Stimulated activated CD4-positive, alpha-beta T cell treated with anti-CD3 and anti-CD28 coated beads, Interleukin-2, amount 100 ng/mL, for 4 hours (primary cell): ENCODE measurements around the gene THSD4.
"Not testable (repeated sequence)": the region's sequence is repeated elsewhere in the genome, so short reads cannot be mapped to it uniquely, and the experiment has no call there.

Source experiments
- DNase-seq: peaks from one replicate; pipeline ENCODE4 v3.0.0-alpha.2; 2020; ENCODE audit warnings: low read depth

The THSD4 gene

GRCh38 chr15:71149646-71150557 is 34.6 kb downstream of the THSD4 start:
- no peak for DNase-seq

DNA sequence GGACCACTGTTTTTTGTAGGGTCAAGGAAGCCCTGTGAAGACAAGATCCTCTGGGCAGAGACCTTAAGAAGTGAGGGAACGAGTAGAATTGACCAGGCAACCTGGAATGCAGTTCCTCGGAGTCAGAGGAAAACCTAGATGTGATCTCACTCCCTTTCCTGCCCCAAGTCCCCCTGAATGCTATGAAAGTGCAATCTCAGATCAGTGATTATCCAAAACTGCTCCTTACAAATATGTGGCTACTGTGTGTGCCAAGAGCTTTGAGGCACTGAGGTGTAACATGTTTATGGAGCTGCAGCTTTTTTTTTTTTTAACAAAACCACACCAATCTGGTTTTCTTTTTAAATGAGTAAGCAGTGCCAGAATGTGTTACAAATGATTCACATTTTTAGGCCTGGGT is 35.8 kb downstream of the THSD4 start:
- DNase-seq, result no peak

- DNase-seq, result no peak
Observed at GRCh38 chr15:71152542-71152941, 37.3 kb downstream of the THSD4 start.

- no peak for DNase-seq
Observed at GRCh38 chr15:71153823-71154524, 38.7 kb downstream of the THSD4 start.

- DNase-seq, result no peak
Observed at GRCh38 chr15:71154607-71155200, 39.4 kb downstream of the THSD4 start.

DNA sequence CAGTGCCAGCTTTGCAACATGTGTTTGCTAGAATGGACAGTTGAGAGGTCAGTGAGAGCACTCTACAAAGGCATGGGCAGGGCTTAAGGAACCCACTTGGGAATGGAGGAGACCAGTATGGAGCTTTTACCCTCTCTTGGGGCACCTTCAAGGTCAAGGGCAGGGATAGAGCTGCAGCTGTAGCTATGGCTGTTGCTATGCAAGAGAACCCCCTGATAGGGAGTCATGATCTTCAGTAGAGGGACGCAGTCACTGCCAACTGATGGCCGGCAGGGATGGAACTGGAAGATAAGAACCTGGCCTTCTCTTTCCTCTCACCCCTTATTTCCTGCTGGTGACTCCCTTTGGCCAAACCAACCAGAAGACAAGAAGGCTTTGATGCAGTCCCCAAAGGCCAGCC is 40.3 kb downstream of the THSD4 start:
- no peak for DNase-seq

DNA sequence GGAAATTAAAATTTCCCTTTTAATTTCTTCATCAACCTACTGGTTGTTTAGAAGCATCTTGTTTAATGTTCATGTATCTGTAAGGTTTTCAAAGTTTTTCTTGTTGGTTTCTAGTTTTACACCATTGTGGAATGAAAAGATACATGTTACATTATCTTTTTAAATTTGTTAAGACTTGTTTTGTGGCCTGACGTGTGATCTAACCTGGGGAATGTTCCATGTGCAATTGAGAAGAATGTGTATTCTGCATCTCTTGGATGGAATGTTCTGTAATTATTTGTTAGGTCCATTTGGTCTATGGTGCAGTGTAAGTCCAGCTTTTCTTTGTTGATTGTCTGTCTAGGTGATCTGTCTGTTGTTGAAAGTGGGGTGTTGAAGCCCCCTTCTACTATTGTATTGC is 45.7 kb downstream of the THSD4 start:
- DNase-seq, result no peak

DNA sequence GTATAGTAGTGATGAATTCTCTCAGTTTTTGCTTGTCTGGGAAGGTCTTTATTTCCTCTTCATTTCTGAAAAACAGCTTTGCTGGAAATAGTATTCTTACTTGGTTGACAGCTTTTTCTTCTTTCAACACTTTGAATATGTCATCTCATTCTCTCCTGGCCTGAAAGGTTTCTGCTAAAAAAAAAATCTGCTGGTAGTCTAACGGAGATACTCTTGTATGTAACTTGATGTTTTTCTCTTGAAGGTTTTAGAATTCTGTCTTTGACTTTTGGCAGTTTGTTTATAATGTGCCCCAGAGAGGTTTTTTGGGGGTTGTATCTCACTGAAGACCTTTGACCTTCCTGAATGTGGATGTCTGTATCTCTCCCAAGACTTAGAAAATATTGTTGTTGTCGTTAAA is 47.0 kb downstream of the THSD4 start:
- DNase-seq, result no peak

DNA sequence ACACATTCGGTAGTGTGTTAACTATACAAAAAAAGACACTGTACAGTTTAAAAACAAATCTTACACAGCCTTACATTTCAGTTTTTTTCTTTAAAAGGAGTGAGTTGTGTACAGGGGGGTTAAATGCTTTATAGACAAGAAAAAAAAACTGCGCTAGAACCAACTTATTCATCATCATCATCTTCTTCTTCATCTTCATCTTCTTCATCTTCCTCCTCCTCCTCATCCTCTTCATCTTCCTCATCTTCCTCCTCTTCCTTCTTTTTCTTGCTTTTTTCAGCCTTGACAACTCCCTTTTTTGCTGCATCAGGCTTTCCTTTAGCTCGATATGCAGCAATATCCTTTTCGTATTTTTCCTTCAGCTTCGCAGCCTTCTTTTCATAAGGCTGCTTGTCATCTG is 49.3 kb downstream of the THSD4 start:
- DNase-seq, result not testable (repeated sequence)

DNA sequence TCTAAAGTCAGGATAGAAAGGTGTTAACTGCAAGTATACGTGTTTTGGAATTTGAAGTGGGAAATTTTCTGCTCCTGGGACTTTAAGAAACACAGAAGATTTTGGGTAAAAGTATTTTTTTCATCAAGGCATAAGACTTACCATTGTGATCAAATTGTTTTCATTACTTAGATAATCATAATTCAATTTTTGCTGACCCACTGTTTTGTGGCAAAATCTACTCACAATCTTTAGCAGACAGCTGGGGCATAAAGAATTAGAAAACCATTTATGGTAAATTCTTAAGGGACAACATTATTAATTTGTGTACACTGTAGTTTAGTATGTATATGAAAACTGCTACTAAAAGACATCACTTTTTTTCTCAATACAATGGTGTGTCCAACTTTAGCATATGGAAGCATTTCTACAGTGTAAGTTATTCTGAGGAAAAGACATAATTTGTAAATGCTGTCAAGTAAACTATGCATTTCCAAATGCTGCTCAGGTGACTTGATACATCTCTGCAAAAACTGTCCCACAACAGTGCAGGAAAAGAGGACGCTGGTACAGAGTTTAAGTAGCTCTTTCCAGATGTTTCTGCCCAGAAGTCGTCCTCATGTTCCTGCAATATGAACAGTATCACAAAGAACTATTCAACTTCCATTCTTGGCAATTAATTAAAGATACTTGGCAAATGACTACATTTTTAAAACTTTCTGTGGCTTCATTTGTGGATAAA is 52.3 kb downstream of the THSD4 start:
- DNase-seq, result no peak

DNA sequence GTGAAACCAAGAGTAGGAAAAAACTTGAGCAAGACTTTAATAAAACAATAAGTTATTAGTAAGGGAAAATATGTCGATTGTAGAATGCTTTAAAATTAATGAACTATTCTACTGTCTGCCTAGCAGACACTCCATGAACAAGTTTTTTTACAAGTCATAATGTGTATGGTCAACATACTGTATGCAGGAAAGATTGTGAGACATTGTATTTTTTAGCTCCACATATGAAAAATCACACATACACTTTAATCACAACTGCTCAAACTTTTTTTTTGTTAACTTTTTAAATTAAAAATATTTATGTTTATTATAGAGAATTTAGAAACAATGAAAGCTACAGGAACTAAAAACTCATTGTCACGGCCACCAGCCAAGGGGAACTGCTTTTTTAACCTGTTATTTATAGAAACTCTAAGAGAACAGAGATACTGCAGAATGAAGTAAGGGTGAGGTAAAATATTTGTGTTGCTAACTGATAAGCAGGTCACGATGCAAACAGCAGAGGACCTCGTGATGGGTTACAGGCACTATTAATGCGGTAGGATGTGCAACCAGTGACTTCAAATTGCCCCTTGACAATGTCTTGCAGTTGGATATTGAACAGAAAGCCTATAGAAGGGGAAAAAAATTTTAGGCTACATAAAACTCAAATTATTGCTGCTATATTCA is 53.0 kb downstream of the THSD4 start:
- DNase-seq, result no peak

- DNase-seq, result no peak
Observed at GRCh38 chr15:71170163-71170562, 54.9 kb downstream of the THSD4 start.

GRCh38 chr15:71171195-71171594 is 55.9 kb downstream of the THSD4 start:
- no peak for DNase-seq

- not testable (repeated sequence) for DNase-seq
Observed at GRCh38 chr15:71174360-71174759, 59.1 kb downstream of the THSD4 start.

- no peak for DNase-seq
Observed at GRCh38 chr15:71180986-71181853, 65.9 kb downstream of the THSD4 start.

- DNase-seq, result no peak
Observed at GRCh38 chr15:71182522-71182921, 67.3 kb downstream of the THSD4 start.

DNA sequence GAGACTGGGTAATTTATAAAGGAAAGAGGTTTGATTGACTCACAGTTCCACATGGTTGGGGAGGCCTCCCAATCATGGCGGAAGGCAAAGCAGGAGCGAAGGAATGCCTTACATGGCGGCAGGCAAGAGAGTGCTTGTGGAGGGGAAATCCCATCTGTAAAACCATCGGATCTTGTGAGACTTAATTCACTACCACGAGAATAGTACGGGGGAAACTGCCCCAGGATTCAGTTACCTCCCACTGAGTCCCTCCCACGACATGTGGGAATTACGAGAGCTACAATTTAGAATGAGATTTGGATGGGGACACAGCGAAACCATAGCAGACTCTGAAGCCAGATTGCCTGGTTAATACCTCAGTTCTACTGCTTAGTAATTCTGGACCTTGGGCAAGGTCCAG is 67.8 kb downstream of the THSD4 start:
- no peak for DNase-seq

DNA sequence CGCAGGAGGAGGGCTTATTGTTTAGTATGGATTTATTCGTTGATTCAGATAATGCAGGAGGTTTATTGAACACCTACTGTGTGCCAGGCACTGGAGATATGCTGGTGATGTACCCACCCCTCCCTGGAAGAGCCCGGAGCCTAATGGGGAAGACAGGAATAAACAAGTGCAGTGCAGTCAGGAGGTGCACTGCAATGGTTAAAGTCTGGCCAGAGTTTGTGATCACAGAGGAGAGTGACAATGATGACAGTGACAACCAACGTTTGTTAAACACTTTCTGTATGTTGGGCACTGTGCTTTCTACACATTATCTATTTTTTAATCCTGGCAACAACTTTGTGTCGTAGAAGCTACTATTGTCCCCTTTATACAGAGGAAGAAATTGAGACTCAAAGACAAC is 70.4 kb downstream of the THSD4 start:
- DNase-seq, result no peak

GRCh38 chr15:71186267-71186666 is 71.0 kb downstream of the THSD4 start:
- DNase-seq, result no peak

DNA sequence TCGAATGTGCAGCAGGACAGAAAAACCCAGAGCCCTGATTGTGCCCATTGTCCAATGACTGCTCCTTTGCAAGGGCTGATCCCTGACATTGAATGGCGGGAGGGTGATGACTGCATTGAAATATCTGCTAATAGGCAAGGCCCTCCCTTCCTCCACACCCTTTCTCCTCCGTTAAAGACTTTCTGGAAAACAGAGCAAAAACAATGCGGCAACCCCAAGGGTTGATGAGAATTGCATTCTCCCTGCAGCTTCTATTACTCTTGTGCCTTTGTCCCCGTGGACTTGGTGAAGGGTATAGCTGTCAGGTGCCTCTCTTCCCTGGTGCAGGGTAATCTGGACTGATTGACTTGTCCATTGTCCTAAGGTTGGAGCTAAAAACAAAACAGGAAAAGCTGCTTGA is 71.8 kb downstream of the THSD4 start:
- no peak for DNase-seq

DNA sequence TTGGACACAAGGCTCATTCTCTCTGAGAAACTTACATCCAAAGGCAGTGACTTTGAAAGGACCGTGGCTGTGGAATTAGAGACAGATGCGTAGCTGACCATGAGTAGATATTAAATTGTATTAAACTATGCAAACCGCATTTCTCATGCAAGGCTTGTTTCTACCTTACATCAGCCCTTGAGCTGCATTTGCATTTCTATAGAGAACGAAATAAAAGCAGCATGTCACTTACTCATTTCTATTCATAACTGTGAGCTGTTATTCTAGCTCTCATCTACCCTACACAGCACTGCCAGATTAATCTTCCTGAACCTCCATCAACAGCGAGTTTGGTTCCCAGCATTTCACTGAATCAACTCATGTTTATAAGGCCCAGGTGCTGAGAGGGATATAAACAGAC is 72.3 kb downstream of the THSD4 start:
- no peak for DNase-seq
